Panc1 (cell line): ENCODE measurements around the gene AATK. TPM values are rescaled to one million over a fixed set of nuclear protein-coding genes. Genes with fewer than 3 reads are reported as not detected.

Source experiments
- ATAC-seq: fragments of 200-7000 bp; cut with Tn5 transposase; 2 replicates; pipeline ENCODE4 v1.9.1; 2020; ENCODE audit warnings: mild to moderate bottlenecking, moderate library complexity
- BruUV-seq: library from RNA; stranded (reverse); fragments of 400-500 nt; replicated peaks from 2 replicates; lab custom pipeline; 2021; lab: Mats Ljungman, UMichigan
- CTCF ChIA-PET: fragments of 300-600 bp; sonication (Branson Sonifier 250); formaldehyde crosslinking; loops from one replicate; lab custom pipeline; 2022; ENCODE audit warnings: antibody characterized with exemption; lab: Charles Lee
- POLR2A ChIA-PET: fragments of 300-600 bp; sonication (Branson Sonifier 250); formaldehyde crosslinking; loops from one replicate; lab custom pipeline; 2022; ENCODE audit warnings: antibody characterized with exemption; lab: Charles Lee
- DNase-seq: peaks from one replicate; pipeline ENCODE4 v3.0.0-alpha.2; 2010; ENCODE audit warnings: low read depth, low spot score
- H3K27ac ChIP-seq: 2 replicates; pipeline ENCODE4 v1.5.1; 2011; ENCODE audit warnings: mild to moderate bottlenecking, low read length, inconsistent platforms
- H3K27me3 ChIP-seq: fragments of 200-500 bp; sonication (Bioruptor generic); 2 replicates; pipeline ENCODE4 v1.6.0; 2014; ENCODE audit warnings: low read length, inconsistent platforms; ENCODE audit not compliant: control insufficient read depth, insufficient read depth
- H3K36me3 ChIP-seq: fragments of 200-500 bp; sonication (Bioruptor generic); 2 replicates; pipeline ENCODE4 v1.5.1; 2014; ENCODE audit warnings: inconsistent platforms, mild to moderate bottlenecking, low read length, moderate library complexity; ENCODE audit not compliant: control insufficient read depth, insufficient read depth
- H3K4me1 ChIP-seq: 2 replicates; pipeline ENCODE4 v1.5.1; 2011; ENCODE audit warnings: inconsistent platforms, mild to moderate bottlenecking, low read length, moderate library complexity; ENCODE audit not compliant: control insufficient read depth, insufficient read depth
- H3K4me3 ChIP-seq, 2 experiments: 2 replicates each; pipeline ENCODE4 v1.5.1; 2011 to 2012; ENCODE audit warnings: low read depth in 2 of 2, low read length in 2 of 2, mild to moderate bottlenecking in 2 of 2, inconsistent platforms in 1 of 2, moderate library complexity in 1 of 2
- H3K9me3 ChIP-seq: fragments of 200-500 bp; sonication (Bioruptor generic); 2 replicates; pipeline ENCODE4 v1.5.1; 2014; ENCODE audit warnings: low read depth, mild to moderate bottlenecking, inconsistent platforms, low read length, moderate library complexity; ENCODE audit not compliant: control insufficient read depth, insufficient read depth
- POLR2AphosphoS5 ChIP-seq: IDR thresholded peaks from 2 replicates; pipeline ENCODE4 v1.6.1; 2012; ENCODE audit warnings: mild to moderate bottlenecking, low read depth, low read length, moderate library complexity
- SIN3A ChIP-seq: IDR thresholded peaks from 2 replicates; pipeline ENCODE4 v1.6.1; 2012; ENCODE audit warnings: low read depth, mild to moderate bottlenecking, low read length, moderate library complexity, borderline replicate concordance; ENCODE audit not compliant: insufficient read depth
- TCF7L2 ChIP-seq: IDR thresholded peaks from 2 replicates; pipeline ENCODE4 v1.6.1; 2011; ENCODE audit warnings: mild to moderate bottlenecking, low read depth, low read length, inconsistent platforms
- in situ Hi-C: cut with HindIII; loops from 2 replicates; pipeline ENCODE4 v1.10.0; 2016; ENCODE audit warnings: low sequenced_read_pairs, low pct_unique_long_range_greater_than_20kb
- intact Hi-C: fragments of 100-400 bp; cut with micrococcal nuclease; formaldehyde crosslinking; loops from one replicate; pipeline ENCODE4 v1.10.0; 2022; ENCODE audit not compliant: unreplicated experiment
- total RNA-seq: library from RNA; stranded (reverse); gene quantifications from one replicate; pipeline ENCODE4 v1.2.1, GENCODE V29; 2021; ENCODE audit not compliant: unreplicated experiment
- TF ChIP-seq, protein P1 (sequence below): fragments of 450-650 bp; IDR thresholded peaks from 2 replicates; pipeline ENCODE4 v1.5.1; 2017; ENCODE audit warnings: mild to moderate bottlenecking
- TF ChIP-seq, protein P2 (sequence below), 2 experiments: IDR thresholded peaks; 2 replicates each; pipeline ENCODE4 v1.6.1; 2011 to 2012; ENCODE audit warnings: low read depth in 2 of 2, control low read depth in 1 of 2, low read length in 1 of 2, mild to moderate bottlenecking in 1 of 2, moderate library complexity in 1 of 2; ENCODE audit not compliant: insufficient read depth in 1 of 2

AATK gene
- total RNA-seq, 1 experiment from 2014 or later, result 3.7 TPM

- CTCF ChIA-PET, result interaction anchor here (0.7 kb wide), 1 partner anchor 11 kb away, joined by 3 read pairs; no protein-coding TSS in a partner anchor
- Histone ChIP-seq H3K27ac (no peak overlapping the region), H3K36me3 (no peaks in the 10 kb centered on the region), H3K4me1 (no peaks in the 10 kb centered on the region), H3K4me3 (no peak overlapping the region), H3K9me3 (no peaks in the 10 kb centered on the region), H3K27me3 (no peaks in the 10 kb centered on the region)
- POLR2A ChIA-PET, result interaction anchor here (0.6 kb wide), 1 partner anchor 80 kb away, joined by 3 read pairs; no protein-coding TSS in a partner anchor
- DNase-seq (no peak), ATAC-seq (no peak)
- BruUV-seq, result no TSS peak
- in situ Hi-C loops, result loop anchor here (5.0 kb wide), 1 partner anchor 67 kb away; no protein-coding TSS in a partner anchor
- TF ChIP-seq SIN3A (no peak), TCF7L2 (no peak), POLR2AphosphoS5 (no peak)
- TF ChIP-seq, protein P1, sequence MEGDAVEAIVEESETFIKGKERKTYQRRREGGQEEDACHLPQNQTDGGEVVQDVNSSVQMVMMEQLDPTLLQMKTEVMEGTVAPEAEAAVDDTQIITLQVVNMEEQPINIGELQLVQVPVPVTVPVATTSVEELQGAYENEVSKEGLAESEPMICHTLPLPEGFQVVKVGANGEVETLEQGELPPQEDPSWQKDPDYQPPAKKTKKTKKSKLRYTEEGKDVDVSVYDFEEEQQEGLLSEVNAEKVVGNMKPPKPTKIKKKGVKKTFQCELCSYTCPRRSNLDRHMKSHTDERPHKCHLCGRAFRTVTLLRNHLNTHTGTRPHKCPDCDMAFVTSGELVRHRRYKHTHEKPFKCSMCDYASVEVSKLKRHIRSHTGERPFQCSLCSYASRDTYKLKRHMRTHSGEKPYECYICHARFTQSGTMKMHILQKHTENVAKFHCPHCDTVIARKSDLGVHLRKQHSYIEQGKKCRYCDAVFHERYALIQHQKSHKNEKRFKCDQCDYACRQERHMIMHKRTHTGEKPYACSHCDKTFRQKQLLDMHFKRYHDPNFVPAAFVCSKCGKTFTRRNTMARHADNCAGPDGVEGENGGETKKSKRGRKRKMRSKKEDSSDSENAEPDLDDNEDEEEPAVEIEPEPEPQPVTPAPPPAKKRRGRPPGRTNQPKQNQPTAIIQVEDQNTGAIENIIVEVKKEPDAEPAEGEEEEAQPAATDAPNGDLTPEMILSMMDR, result no peak
- TF ChIP-seq, protein P2, sequence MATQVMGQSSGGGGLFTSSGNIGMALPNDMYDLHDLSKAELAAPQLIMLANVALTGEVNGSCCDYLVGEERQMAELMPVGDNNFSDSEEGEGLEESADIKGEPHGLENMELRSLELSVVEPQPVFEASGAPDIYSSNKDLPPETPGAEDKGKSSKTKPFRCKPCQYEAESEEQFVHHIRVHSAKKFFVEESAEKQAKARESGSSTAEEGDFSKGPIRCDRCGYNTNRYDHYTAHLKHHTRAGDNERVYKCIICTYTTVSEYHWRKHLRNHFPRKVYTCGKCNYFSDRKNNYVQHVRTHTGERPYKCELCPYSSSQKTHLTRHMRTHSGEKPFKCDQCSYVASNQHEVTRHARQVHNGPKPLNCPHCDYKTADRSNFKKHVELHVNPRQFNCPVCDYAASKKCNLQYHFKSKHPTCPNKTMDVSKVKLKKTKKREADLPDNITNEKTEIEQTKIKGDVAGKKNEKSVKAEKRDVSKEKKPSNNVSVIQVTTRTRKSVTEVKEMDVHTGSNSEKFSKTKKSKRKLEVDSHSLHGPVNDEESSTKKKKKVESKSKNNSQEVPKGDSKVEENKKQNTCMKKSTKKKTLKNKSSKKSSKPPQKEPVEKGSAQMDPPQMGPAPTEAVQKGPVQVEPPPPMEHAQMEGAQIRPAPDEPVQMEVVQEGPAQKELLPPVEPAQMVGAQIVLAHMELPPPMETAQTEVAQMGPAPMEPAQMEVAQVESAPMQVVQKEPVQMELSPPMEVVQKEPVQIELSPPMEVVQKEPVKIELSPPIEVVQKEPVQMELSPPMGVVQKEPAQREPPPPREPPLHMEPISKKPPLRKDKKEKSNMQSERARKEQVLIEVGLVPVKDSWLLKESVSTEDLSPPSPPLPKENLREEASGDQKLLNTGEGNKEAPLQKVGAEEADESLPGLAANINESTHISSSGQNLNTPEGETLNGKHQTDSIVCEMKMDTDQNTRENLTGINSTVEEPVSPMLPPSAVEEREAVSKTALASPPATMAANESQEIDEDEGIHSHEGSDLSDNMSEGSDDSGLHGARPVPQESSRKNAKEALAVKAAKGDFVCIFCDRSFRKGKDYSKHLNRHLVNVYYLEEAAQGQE (IDR thresholded peaks at IDR 0.05; ENCODE audit: insufficient read depth in 1 of 2, low read depth in 2 of 2, low read length in 1 of 2), result no peak
- intact Hi-C loops, result no loop called here
Measured at GRCh38 chr17:81209141-81209540, 43.1 kb upstream of the AATK start.

- no peak for ATAC-seq
- no peak for DNase-seq
- no peaks in the 10 kb centered on the region for H3K4me1 ChIP-seq
- no TSS peak for BruUV-seq
- no peak overlapping the region for H3K4me3 ChIP-seq
- in situ Hi-C loops, result loop anchor here (5.0 kb wide), 1 partner anchor 66 kb away; no protein-coding TSS in a partner anchor
- intact Hi-C loops, result no loop called here
- POLR2A ChIA-PET, result interaction anchor here (0.6 kb wide), 1 partner anchor 81 kb away, joined by 3 read pairs; no protein-coding TSS in a partner anchor
- CTCF ChIA-PET, result interaction anchor here (0.7 kb wide), 1 partner anchor 11 kb away, joined by 3 read pairs; no protein-coding TSS in a partner anchor
- TF ChIP-seq, protein P2 (IDR thresholded peaks at IDR 0.05; ENCODE audit: insufficient read depth in 1 of 2, low read depth in 2 of 2, low read length in 1 of 2), result no peak
- no peak for TF ChIP-seq SIN3A
- no peak for TF ChIP-seq POLR2AphosphoS5
- TF ChIP-seq TCF7L2, result no peak
- TF ChIP-seq, protein P1, result no peak
- no peaks in the 10 kb centered on the region for H3K27me3 ChIP-seq
- no peaks in the 10 kb centered on the region for H3K36me3 ChIP-seq
- no peak overlapping the region for H3K27ac ChIP-seq
- no peaks in the 10 kb centered on the region for H3K9me3 ChIP-seq
Measured at GRCh38 chr17:81208651-81209050, 42.6 kb upstream of the AATK start.
